A549 (cell line): ENCODE data around the gene LPCAT1. TPM values are rescaled to one million over a fixed set of nuclear protein-coding genes. Genes with fewer than 3 reads are reported as not detected.

Experiments used
- ATAC-seq, 2 experiments: fragments of 200-7000 bp in 1 of 2; fragments of >200 bp in 1 of 2; cut with Nextera tagmentation in 1 of 2; cut with Tn5 transposase in 1 of 2; 3 replicates each; pipeline versions ENCODE4 v1.8.0 to v1.9.1; 2018 to 2020; ENCODE audit warnings: mild to moderate bottlenecking in 1 of 2, moderate library complexity in 1 of 2
- CTCF ChIA-PET: fragments of 300-600 bp; sonication (Branson Sonifier 250); formaldehyde crosslinking; extraction: SDS; loops from one replicate; lab custom pipeline; 2021; ENCODE audit warnings: antibody characterized with exemption, inconsistent platforms; lab: Yijun Ruan, JAX
- POLR2A ChIA-PET: fragments of 350-600 bp; formaldehyde crosslinking; extraction: SDS; loops from one replicate; lab custom pipeline; 2021; ENCODE audit warnings: antibody characterized with exemption, inconsistent platforms; lab: Yijun Ruan, JAX
- DNase-seq, 2 experiments: peaks; one replicate each; pipeline versions ENCODE4 v3.0.0 to v3.0.0-alpha.2; 2011 to 2016; ENCODE audit warnings: low read depth in 1 of 2, low spot score in 1 of 2
- FAIRE-seq: peaks from 2 replicates; lab custom pipeline; 2011; peaks lifted over from hg19 to GRCh38; lab: Jason Lieb, UNC
- H3K27ac ChIP-seq, 2 experiments: fragments of >200 bp; sonication (Bioruptor Twin); formaldehyde crosslinking; 3 replicates each; pipeline ENCODE4 v1.5.1; 2016 to 2017
- H3K4me1 ChIP-seq: fragments of >200 bp; sonication (Bioruptor Twin); formaldehyde crosslinking; 3 replicates; pipeline ENCODE4 v1.6.1; 2016
- H3K4me2 ChIP-seq: fragments of >200 bp; sonication (Bioruptor Twin); formaldehyde crosslinking; 3 replicates; pipeline ENCODE4 v1.6.1; 2016
- H3K4me3 ChIP-seq: fragments of >200 bp; sonication (Bioruptor Twin); formaldehyde crosslinking; 3 replicates; pipeline ENCODE4 v1.5.1; 2016
- H3K9me3 ChIP-seq: fragments of >200 bp; sonication (Bioruptor Twin); formaldehyde crosslinking; 3 replicates; pipeline ENCODE4 v1.6.1; 2016
- BHLHE40 ChIP-seq: IDR thresholded peaks from 2 replicates; pipeline ENCODE4 v1.6.1; 2012; ENCODE audit warnings: low read depth, low read length, inconsistent platforms
- CBX2 ChIP-seq: fragments of 200-600 bp; sonication (generic); IDR thresholded peaks from 2 replicates; pipeline ENCODE4 v1.6.1; 2016; ENCODE audit warnings: low read depth, mild to moderate bottlenecking, borderline replicate concordance
- CEBPB ChIP-seq, 2 experiments: fragments of >200 bp in 1 of 2; sonication (Bioruptor Twin) in 1 of 2; formaldehyde crosslinking in 1 of 2; IDR thresholded peaks; 2 replicates each; pipeline ENCODE4 v1.6.1; 2012 to 2016
- CHD2 ChIP-seq: fragments of 150-350 bp; IDR thresholded peaks from 2 replicates; pipeline ENCODE4 v1.6.1; 2014; ENCODE audit warnings: low read length; ENCODE audit not compliant: partially characterized antibody
- CHD4 ChIP-seq: fragments of 200-600 bp; sonication (generic); IDR thresholded peaks from 2 replicates; pipeline ENCODE4 v1.6.1; 2016; ENCODE audit warnings: antibody characterized with exemption, mild to moderate bottlenecking, borderline replicate concordance
- HDAC2 ChIP-seq: fragments of 200-600 bp; sonication (generic); IDR thresholded peaks from 2 replicates; pipeline ENCODE4 v1.6.1; 2016
- HEYL ChIP-seq: fragments of 250-450 bp; sonication (Bioruptor Pico); IDR thresholded peaks from 2 replicates; pipeline ENCODE4 v1.8.0; 2021; ENCODE audit warnings: mild to moderate bottlenecking, moderate library complexity
- HOXA7 ChIP-seq: fragments of 250-450 bp; sonication (Bioruptor Pico); IDR thresholded peaks from 2 replicates; pipeline ENCODE4 v1.5.0; 2020; ENCODE audit warnings: mild to moderate bottlenecking, moderate library complexity
- JUN ChIP-seq, 2 experiments: fragments of >200 bp; sonication (Bioruptor Twin); formaldehyde crosslinking; IDR thresholded peaks; 2 replicates in 1 of 2; 3 replicates in 1 of 2; pipeline ENCODE4 v1.6.1; 2016 to 2017
- MYC ChIP-seq: IDR thresholded peaks from 2 replicates; pipeline ENCODE4 v1.6.1; 2012; ENCODE audit warnings: mild to moderate bottlenecking, inconsistent platforms, low read length, improper control_type of control experiment, borderline replicate concordance
- NR3C1 ChIP-seq: fragments of >200 bp; sonication (Bioruptor Twin); formaldehyde crosslinking; IDR thresholded peaks from 3 replicates; pipeline ENCODE4 v1.6.1; 2017
- PHF8 ChIP-seq: fragments of 200-600 bp; sonication (generic); IDR thresholded peaks from 2 replicates; pipeline ENCODE4 v1.6.1; 2016; ENCODE audit warnings: low read depth, mild to moderate bottlenecking, antibody characterized with exemption, moderate library complexity, borderline replicate concordance
- POLR2A ChIP-seq: IDR thresholded peaks from 2 replicates; pipeline ENCODE4 v1.6.1; 2012; ENCODE audit warnings: mild to moderate bottlenecking, low read length
- POLR2AphosphoS2 ChIP-seq: conservative IDR thresholded peaks from 2 replicates; pipeline ENCODE4 v1.6.1; 2012; ENCODE audit warnings: low read length, improper control_type of control experiment, inconsistent platforms
- RFX5 ChIP-seq: fragments of 450-650 bp; IDR thresholded peaks from 2 replicates; pipeline ENCODE4 v1.7.1; 2014; ENCODE audit warnings: antibody characterized with exemption, mild to moderate bottlenecking, moderate library complexity
- RNF2 ChIP-seq: fragments of 200-600 bp; sonication (generic); IDR thresholded peaks from 2 replicates; pipeline ENCODE4 v1.6.1; 2016; ENCODE audit warnings: low read depth, mild to moderate bottlenecking, antibody characterized with exemption, moderate library complexity, borderline replicate concordance
- TP53 ChIP-seq: fragments of 250-450 bp; sonication (Bioruptor Pico); IDR thresholded peaks from 2 replicates; pipeline ENCODE4 v1.5.0; 2021; ENCODE audit warnings: mild to moderate bottlenecking, moderate library complexity
- WGBS: methylation state at CpG from one replicate; pipeline ENCODE4 v1.1.6; 2017; ENCODE audit errors: missing lambda C conversion rate; 5-methylcytosine and 5-hydroxymethylcytosine counted together
- polyA plus RNA-seq, 4 experiments: library from polyadenylated mRNA; depleted of rRNA in 3 of 4; stranded (reverse); fragments of >200 nt; fragmentation: RNase III in 1 of 4; extraction: RNeasy Plus Mini Kit Qiagen cat#74134 plus additional on column Dnase treatment in 1 of 4; gene quantifications; 2 replicates in 3 of 4; 3 replicates in 1 of 4; pipeline ENCODE4 v1.2.3, GENCODE V29; 2011 to 2017
- TF ChIP-seq, protein P1 (sequence below): fragments of >200 bp; sonication (Bioruptor Twin); formaldehyde crosslinking; IDR thresholded peaks from 3 replicates; pipeline ENCODE4 v1.5.1; 2016

The LPCAT1 gene
- polyA plus RNA-seq, 2 of the 4 experiments (the other 2 are of a cell fraction), result 22.9 to 74.9 TPM

DNA sequence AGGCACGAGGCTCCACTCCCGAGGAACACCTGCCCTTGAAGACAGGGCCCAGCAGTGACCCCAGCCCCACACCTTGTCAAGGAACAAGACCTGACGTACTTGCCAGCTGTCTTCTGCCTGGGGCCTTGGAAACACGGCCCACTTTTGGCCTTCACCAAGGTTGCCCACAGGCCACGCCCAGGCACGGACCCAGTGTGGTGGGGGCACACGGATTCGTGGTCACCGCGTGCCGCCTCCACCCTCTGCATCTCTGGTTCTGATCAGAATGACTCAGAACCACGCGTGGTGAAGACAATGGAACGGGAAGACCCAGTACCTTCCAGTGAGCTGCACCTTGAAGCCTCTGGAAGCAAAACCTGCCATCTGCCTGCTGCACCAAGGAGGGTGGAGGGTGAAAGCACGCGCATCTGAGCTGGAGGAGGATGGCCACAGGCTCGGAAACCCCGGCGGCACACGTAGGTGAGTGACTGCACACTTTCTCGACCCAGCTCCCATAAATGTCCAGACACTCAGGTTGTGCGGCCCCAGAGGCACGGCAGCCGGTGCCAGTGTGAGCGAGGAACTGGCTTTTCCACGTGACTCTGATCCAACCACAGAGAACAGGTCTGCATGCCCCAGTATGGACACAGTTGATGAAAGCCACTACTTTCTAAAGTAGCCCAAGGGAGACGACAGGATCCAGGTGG, 36.5 kb downstream of the LPCAT1 start:
- no peaks in the 10 kb centered on the region for H3K9me3 ChIP-seq
- WGBS, result 92% methylated on average over 27 of the region's 27 CpGs
- peaks cover 14% of the 10 kb centered on the region; the same call in 1 of the 3 replicates for H3K4me1 ChIP-seq
- CTCF ChIA-PET, result interaction anchor here (0.7 to 2.4 kb wide), 5 partner anchors 17 to 158 kb away, joined by 3 to 10 read pairs (median 6); no protein-coding TSS in a partner anchor
- POLR2A ChIA-PET, result no interaction called here
- ATAC-seq (no peak), FAIRE-seq (no peak), DNase-seq (no peak)
- no peak overlapping the region for H3K4me3 ChIP-seq
- no peak overlapping the region for H3K27ac ChIP-seq
- H3K4me2 ChIP-seq, result no peak overlapping the region
- no peak for TF ChIP-seq CBX2
- TF ChIP-seq, protein P1, sequence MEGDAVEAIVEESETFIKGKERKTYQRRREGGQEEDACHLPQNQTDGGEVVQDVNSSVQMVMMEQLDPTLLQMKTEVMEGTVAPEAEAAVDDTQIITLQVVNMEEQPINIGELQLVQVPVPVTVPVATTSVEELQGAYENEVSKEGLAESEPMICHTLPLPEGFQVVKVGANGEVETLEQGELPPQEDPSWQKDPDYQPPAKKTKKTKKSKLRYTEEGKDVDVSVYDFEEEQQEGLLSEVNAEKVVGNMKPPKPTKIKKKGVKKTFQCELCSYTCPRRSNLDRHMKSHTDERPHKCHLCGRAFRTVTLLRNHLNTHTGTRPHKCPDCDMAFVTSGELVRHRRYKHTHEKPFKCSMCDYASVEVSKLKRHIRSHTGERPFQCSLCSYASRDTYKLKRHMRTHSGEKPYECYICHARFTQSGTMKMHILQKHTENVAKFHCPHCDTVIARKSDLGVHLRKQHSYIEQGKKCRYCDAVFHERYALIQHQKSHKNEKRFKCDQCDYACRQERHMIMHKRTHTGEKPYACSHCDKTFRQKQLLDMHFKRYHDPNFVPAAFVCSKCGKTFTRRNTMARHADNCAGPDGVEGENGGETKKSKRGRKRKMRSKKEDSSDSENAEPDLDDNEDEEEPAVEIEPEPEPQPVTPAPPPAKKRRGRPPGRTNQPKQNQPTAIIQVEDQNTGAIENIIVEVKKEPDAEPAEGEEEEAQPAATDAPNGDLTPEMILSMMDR, result no peak
- no peak for TF ChIP-seq BHLHE40
- no peak for TF ChIP-seq RFX5
- no peak for TF ChIP-seq PHF8
- no peak for TF ChIP-seq MYC

DNA sequence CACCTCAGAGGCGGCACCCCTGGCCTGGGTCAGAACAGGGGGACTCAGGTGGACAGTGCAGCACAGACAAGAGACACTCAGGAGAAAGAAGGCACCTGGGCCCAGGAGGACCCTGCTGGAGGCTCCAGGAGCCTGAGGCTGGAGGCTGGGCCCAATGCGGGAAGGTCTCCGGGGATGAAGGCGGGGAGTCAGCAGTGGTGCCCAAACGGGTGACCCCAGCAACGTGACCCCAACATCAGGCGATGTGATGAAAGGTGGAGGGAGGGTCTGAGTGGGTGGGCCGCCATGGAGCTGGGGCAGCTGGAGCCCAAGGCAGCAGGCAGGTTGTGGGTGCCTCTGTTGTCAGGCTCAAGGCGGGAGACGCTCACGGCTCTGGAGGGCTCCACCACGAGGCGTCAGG, 37.5 kb downstream of the LPCAT1 start:
- Histone ChIP-seq H3K9me3 (no peaks in the 10 kb centered on the region), H3K27ac (no peak overlapping the region), H3K4me2 (no peak overlapping the region), H3K4me1 (peaks cover 14% of the 10 kb centered on the region; the same call in 1 of the 3 replicates), H3K4me3 (no peak overlapping the region)
- ChIA-PET POLR2A (no interaction called here), CTCF (interaction anchor here (0.7 to 2.4 kb wide), 5 partner anchors 16 to 159 kb away, joined by 3 to 10 read pairs (median 6); no protein-coding TSS in a partner anchor)
- no peak for FAIRE-seq
- TF ChIP-seq JUN (IDR thresholded peaks at IDR 0.05) (no peak), CEBPB (IDR thresholded peaks at IDR 0.05) (no peak), HEYL (CRISPR knock-in tag) (no peak), HDAC2 (no peak)
- no peak for ATAC-seq
- no peak for DNase-seq
- 89% methylated on average over 13 of the region's 13 CpGs for WGBS

DNA sequence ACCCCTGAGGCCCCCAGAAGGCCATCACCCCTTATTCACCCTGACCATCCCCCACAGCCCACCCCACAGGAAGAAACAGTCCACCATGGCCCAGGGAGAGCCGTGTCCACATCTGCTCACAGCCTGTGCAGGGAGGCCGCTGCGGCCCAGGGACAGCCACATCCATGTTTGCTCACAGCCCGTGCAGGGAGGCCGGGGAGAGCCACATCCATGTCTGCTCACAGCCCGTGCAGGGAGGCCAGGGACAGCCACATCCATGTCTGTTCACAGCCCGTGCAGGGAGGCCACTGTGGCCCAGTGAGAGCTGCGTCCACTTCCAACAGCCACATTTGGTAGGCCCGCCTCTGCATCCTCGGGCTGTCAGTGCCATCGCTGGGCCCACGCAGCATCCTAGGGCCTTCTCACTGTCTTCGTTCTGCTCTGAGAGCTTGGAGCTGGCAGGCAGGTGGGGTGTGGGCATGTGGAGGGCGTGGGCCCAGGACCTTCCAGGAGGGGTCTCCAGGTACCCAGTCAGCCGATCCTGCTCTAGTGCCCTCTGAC, 38.1 kb downstream of the LPCAT1 start:
- DNase-seq, result no peak
- H3K4me3 ChIP-seq, result no peak overlapping the region
- H3K4me2 ChIP-seq, result no peak overlapping the region
- FAIRE-seq, result no peak
- ATAC-seq, result no peak
- H3K4me1 ChIP-seq, result peaks cover 17% of the 10 kb centered on the region
- H3K9me3 ChIP-seq, result no peaks in the 10 kb centered on the region
- no peak for TF ChIP-seq RNF2
- TF ChIP-seq POLR2A, result no peak
- TF ChIP-seq POLR2AphosphoS2, result no peak
- no peak for TF ChIP-seq TP53
- no peak for TF ChIP-seq CHD4
- TF ChIP-seq CHD2, result no peak
- TF ChIP-seq HOXA7, result no peak
- no peak for TF ChIP-seq NR3C1
- ChIA-PET CTCF (interaction anchor here (1.0 to 2.4 kb wide), 4 partner anchors 15 to 159 kb away, joined by 3 to 10 read pairs (median 4); no protein-coding TSS in a partner anchor), POLR2A (no interaction called here)
- H3K27ac ChIP-seq, result no peak overlapping the region
- WGBS, result 90% methylated on average over 11 of the region's 15 CpGs
